Stimulated activated CD8-positive, alpha-beta memory T cell treated with anti-CD3 and anti-CD28 coated beads, Interleukin-15, amount 100 ng/mL, for 4 hours (primary cell): ENCODE results near the gene SPIN1.

ENCODE experiments used
- DNase-seq, 2 donors: peaks; one replicate each; pipeline ENCODE4 v3.0.0-alpha.2; 2020; ENCODE audit warnings: low read depth in 2 of 2

Gene SPIN1

GRCh38 chr9:88498880-88499279 is 110.6 kb downstream of the SPIN1 start:
- no peak for DNase-seq

DNA sequence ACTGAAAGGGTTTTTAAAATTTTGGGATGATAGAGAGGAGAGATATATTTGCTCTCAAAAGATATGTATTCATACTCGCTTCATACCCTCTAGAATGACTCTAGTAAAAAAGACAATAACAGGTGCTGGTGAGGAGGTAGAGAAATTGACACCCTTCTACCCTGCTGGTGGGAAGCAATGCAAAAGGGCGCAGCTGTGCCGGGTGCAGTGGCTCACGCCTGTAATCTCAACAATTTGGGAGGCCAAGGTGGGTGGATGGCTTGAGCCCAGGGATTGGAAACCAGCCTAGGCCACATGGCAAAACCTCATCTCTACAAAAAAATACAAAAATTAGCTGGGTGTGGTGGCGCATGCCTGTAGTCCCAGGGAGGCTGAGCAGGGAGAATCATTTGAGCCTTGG is 112.8 kb downstream of the SPIN1 start:
- DNase-seq = no peak

- DNase-seq = no peak
Measured at GRCh38 chr9:88502552-88503034, 114.3 kb downstream of the SPIN1 start.

- DNase-seq = no peak
Measured at GRCh38 chr9:88503081-88503844, 115.0 kb downstream of the SPIN1 start.

DNA sequence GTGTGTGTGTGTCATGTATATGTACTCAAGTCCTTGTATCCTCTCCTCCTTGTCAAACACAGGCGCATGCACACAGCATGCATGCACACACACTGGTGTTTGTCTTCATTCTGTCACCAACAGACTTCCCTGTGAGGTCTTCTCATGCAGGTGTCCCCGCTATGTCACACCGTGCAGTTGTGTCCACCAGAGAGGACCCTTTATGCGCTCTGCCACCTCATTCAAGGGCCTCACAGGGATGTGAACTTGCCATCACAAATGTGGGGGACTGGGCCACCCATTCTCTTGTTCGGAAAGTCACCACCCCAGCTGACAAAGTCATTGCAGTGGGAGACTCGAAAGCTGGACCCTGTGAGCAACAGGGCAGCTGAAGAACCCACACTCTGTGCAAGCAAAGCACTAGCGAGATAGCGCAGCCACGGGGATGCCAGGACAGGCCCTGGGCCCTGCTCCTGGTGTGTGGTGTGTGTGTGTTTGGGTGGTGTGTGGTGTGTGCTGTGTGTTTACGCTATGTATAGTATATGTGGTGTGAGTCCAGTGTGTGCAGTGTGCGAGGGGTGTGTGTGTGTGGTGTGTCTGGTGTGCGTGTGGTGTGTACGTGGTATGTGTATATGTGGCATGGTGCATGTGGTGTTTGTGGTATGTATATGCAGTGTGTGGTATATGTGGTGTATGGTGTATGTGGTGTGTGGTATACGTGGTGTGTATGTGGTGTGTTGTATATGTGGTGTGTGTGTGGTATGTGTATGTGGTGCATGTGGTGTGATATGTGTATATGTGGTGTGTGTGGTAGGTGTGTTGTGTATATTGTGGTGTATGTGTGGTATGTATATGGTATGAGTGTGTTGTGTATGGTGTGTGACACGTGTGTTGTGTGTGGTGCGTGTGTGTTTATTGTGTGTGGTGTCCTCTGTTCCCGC is 115.9 kb downstream of the SPIN1 start:
- no peak for DNase-seq

DNA sequence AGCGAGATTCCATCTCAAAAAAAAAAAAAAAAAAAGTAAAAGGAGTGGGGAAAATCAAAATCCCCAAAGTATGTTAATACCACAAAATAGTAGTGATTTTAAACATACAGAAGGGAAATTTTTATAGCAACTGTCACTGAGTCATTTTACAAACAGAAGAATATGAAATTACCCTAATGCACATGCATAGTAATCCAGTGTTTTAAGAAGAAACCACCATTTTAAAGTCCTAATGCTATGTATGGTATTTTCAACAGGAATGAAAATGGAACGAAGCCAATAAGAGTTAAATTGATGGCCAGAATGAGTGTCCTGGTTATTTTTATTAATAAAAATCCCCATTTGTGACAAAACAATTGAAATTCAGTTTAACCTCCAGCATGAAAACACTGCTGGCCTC is 120.1 kb downstream of the SPIN1 start:
- no peak for DNase-seq

DNA sequence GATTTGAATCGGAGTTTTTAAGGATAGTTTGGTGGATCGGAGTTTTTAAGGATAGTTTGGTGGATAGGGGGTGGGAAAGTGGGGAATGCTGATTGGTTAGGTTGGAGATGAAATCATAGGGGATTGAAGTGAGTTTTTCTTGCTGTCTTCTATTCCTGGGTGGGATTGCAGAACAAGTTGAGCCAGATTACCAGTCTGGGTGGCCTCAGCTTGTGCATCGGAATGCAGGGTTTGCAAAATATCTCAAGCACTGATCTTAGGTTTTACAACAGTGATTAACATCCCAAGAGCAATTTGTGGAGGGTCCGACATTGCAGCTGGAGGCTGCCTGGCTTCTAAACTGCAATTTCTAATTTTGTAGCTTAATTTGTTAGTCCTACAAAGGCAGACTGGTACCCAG is 123.7 kb downstream of the SPIN1 start:
- no peak for DNase-seq

DNA sequence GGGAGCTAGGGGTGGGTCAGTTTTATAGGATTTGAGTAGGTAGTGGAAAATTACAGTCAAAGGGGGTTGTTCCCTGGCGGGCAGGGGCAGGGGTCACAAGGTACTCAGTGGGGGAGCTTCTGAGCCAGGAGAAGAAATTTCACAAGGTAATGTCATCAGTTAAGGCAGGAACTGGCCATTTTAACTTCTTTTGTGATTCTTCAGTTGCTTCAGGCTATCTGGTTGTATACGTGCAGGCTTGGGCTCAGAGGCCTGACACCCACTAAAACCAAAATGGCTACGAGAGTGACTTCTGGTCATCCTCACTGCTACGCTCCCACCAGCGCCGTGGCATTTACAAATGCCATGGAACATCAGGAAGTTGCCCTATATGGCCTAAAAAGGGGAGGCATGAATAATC is 126.0 kb downstream of the SPIN1 start:
- DNase-seq = no peak

DNA sequence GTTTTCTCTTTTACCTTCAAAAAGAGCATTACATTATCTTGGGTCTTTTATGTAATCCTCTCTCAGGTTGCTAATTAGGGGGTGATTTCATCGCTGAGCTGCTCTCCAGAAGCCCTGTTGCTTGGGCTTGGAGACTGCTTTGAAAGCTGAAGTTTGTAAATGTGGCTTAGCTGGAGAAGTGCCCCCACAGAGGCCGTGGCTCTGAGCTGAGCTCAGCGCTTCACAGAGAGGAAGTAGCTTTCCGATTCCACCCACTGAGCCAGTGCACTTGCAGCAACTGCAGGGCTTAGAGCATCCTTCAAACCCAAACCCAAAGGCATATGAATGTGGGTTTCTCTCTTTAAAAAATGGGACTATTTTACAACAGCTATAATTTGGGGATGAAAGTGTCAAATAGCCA is 133.1 kb downstream of the SPIN1 start:
- DNase-seq = no peak

- DNase-seq = no peak
Measured at GRCh38 chr9:88522360-88522759, 134.1 kb downstream of the SPIN1 start.

DNA sequence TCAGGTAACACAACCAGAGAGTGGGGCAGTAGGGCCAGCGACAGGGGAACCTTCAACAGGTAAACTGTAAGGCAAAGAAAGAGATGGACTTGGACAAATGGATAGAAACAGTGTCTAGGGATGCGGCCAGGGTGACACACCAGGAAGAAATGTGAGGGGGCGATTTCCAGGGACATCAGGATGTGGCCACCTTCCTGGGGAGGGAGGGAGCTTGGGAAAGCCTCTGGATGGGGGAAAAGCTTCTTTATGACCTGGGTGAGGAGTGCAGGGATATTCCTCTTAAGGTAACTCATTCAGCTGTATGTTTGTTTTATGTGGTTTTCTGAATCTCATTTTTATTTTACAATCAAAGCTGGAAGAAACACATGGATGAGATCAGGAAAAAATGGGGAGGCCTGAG is 134.8 kb downstream of the SPIN1 start:
- no peak for DNase-seq

DNA sequence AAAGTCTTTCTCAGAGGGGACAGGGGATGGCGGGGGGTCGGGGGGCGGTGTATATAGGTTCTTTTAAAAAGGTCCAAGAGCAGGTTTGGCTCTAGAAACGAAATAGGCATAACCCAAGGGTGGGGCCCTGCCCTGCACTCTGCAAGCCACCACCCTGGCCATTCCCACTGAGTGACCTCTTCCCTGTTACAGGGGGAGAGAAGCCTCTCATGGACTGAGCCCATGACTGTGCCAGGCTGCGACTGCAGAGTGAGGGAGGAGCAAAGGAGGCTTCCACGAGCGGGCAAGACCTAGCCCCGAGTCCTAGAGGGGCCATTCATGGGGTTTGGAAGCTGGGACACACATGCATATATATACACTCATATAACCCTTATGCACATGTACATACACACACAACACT is 136.7 kb downstream of the SPIN1 start:
- no peak for DNase-seq

GRCh38 chr9:88527618-88528017 is 139.4 kb downstream of the SPIN1 start:
- DNase-seq = no peak
